WTC11 (cell line): ENCODE measurements around the gene DESI2. TPM values are rescaled to one million over a fixed set of nuclear protein-coding genes. Genes with fewer than 3 reads are reported as not detected.
A peak's percentile ranks its signal among the peaks of the same experiment; 100 is the strongest.

Experiments used
- ATAC-seq: fragments of 200-7000 bp; cut with Tn5 transposase; 2 replicates; pipeline ENCODE4 v1.10.0; 2021; ENCODE audit warnings: mild to moderate bottlenecking, moderate library complexity
- CTCF ChIA-PET: fragments of 300-600 bp; sonication (Branson Sonifier 250); formaldehyde crosslinking; loops from one replicate; lab custom pipeline; 2021; ENCODE audit warnings: antibody characterized with exemption; lab: Charles Lee
- POLR2A ChIA-PET: fragments of 350-600 bp; sonication (Branson Sonifier 250); formaldehyde crosslinking; loops from one replicate; lab custom pipeline; 2021; ENCODE audit warnings: antibody characterized with exemption; lab: Charles Lee
- DNase-seq: peaks from one replicate; pipeline ENCODE4 v3.0.0; 2021; ENCODE audit warnings: low spot score
- H3K27ac Mint-ChIP-seq: 2 replicates; pipeline ENCODE4 v1.8.0; 2021; ENCODE audit warnings: mixed read lengths
- H3K27me3 Mint-ChIP-seq: 2 replicates; pipeline ENCODE4 v1.8.0; 2021; ENCODE audit warnings: low read depth, mild to moderate bottlenecking, moderate library complexity, mixed read lengths
- H3K36me3 Mint-ChIP-seq: 2 replicates; pipeline ENCODE4 v1.8.0; 2021; ENCODE audit warnings: mixed read lengths
- H3K4me1 Mint-ChIP-seq: 2 replicates; pipeline ENCODE4 v1.8.0; 2022; ENCODE audit warnings: mixed read lengths
- H3K4me3 Mint-ChIP-seq: 2 replicates; pipeline ENCODE4 v1.8.0; 2021; ENCODE audit warnings: mild to moderate bottlenecking, moderate library complexity, mixed read lengths
- H3K9me3 Mint-ChIP-seq: 2 replicates; pipeline ENCODE4 v1.8.0; 2021; ENCODE audit warnings: mixed read lengths
- AFF4 ChIP-seq: sonication (generic); formaldehyde crosslinking; IDR thresholded peaks from 2 replicates; pipeline ENCODE4 v1.8.1; 2023; ENCODE audit warnings: mild to moderate bottlenecking, missing genetic modification reagents, borderline replicate concordance
- CBFB ChIP-seq: sonication (generic); formaldehyde crosslinking; IDR thresholded peaks from 2 replicates; pipeline ENCODE4 v1.8.1; 2022; ENCODE audit warnings: mild to moderate bottlenecking, low read depth, missing genetic modification reagents
- CDX4 ChIP-seq: fragments of 250-450 bp; sonication (Bioruptor Pico); IDR thresholded peaks from 2 replicates; pipeline ENCODE4 v1.9.0; 2021; ENCODE audit warnings: moderate library complexity, mild to moderate bottlenecking, inconsistent platforms, borderline replicate concordance
- CREB1 ChIP-seq: sonication (generic); formaldehyde crosslinking; IDR thresholded peaks from 2 replicates; pipeline ENCODE4 v1.8.0; 2023; ENCODE audit warnings: mild to moderate bottlenecking, missing genetic modification reagents
- EMX1 ChIP-seq: fragments of 250-450 bp; sonication (Bioruptor Pico); IDR thresholded peaks from 2 replicates; pipeline ENCODE4 v1.8.0; 2021; ENCODE audit warnings: mild to moderate bottlenecking
- FOXP1 ChIP-seq: sonication (generic); formaldehyde crosslinking; IDR thresholded peaks from 2 replicates; pipeline ENCODE4 v1.8.0; 2022; ENCODE audit warnings: missing genetic modification reagents, mild to moderate bottlenecking, moderate library complexity, borderline replicate concordance
- FOXP4 ChIP-seq: sonication (generic); formaldehyde crosslinking; IDR thresholded peaks from 2 replicates; pipeline ENCODE4 v1.8.0; 2022; ENCODE audit warnings: mild to moderate bottlenecking, missing genetic modification reagents
- GABPB1 ChIP-seq: sonication (generic); formaldehyde crosslinking; IDR thresholded peaks from 2 replicates; pipeline ENCODE4 v1.8.1; 2023; ENCODE audit warnings: mild to moderate bottlenecking, missing genetic modification reagents
- IRF1 ChIP-seq: sonication (generic); formaldehyde crosslinking; IDR thresholded peaks from 2 replicates; pipeline ENCODE4 v1.8.0; 2023; ENCODE audit warnings: missing genetic modification reagents
- KAT7 ChIP-seq: sonication (generic); formaldehyde crosslinking; IDR thresholded peaks from 2 replicates; pipeline ENCODE4 v1.8.1; 2023; ENCODE audit warnings: missing genetic modification reagents, mild to moderate bottlenecking, borderline replicate concordance
- MAX ChIP-seq: sonication (generic); formaldehyde crosslinking; IDR thresholded peaks from 2 replicates; pipeline ENCODE4 v1.8.0; 2022; ENCODE audit warnings: mild to moderate bottlenecking, missing genetic modification reagents
- MYBL2 ChIP-seq: sonication (generic); formaldehyde crosslinking; IDR thresholded peaks from 2 replicates; pipeline ENCODE4 v1.8.1; 2023; ENCODE audit warnings: mild to moderate bottlenecking, moderate library complexity, missing genetic modification reagents
- NFATC4 ChIP-seq: fragments of 250-450 bp; sonication (Bioruptor Pico); IDR thresholded peaks from 2 replicates; pipeline ENCODE4 v1.9.0; 2021; ENCODE audit warnings: mild to moderate bottlenecking
- NFE2L1 ChIP-seq: sonication (generic); formaldehyde crosslinking; IDR thresholded peaks from 2 replicates; pipeline ENCODE4 v1.8.1; 2023; ENCODE audit warnings: missing genetic modification reagents
- NFYB ChIP-seq: sonication (generic); formaldehyde crosslinking; conservative IDR thresholded peaks from 2 replicates; pipeline ENCODE4 v1.8.0; 2022; ENCODE audit warnings: low read depth, missing genetic modification reagents
- NR3C1 ChIP-seq: sonication (generic); formaldehyde crosslinking; conservative IDR thresholded peaks from 2 replicates; pipeline ENCODE4 v1.8.1; 2023; ENCODE audit warnings: low read depth, mild to moderate bottlenecking, missing genetic modification reagents
- SOX15 ChIP-seq: fragments of 250-450 bp; sonication (Bioruptor Pico); IDR thresholded peaks from 2 replicates; pipeline ENCODE4 v1.9.0; 2021; ENCODE audit warnings: mild to moderate bottlenecking
- ZBTB21 ChIP-seq: sonication (generic); formaldehyde crosslinking; IDR thresholded peaks from 2 replicates; pipeline ENCODE4 v1.8.1; 2023; ENCODE audit warnings: mild to moderate bottlenecking, missing genetic modification reagents, borderline replicate concordance
- ZBTB43 ChIP-seq: sonication (generic); formaldehyde crosslinking; IDR thresholded peaks from 2 replicates; pipeline ENCODE4 v1.8.1; 2023; ENCODE audit warnings: mild to moderate bottlenecking, missing genetic modification reagents
- ZNF138 ChIP-seq: sonication (generic); formaldehyde crosslinking; conservative IDR thresholded peaks from 2 replicates; pipeline ENCODE4 v1.8.1; 2022; ENCODE audit warnings: mild to moderate bottlenecking, moderate library complexity, missing genetic modification reagents
- ZNF416 ChIP-seq: fragments of 250-450 bp; sonication (Bioruptor Pico); IDR thresholded peaks from 2 replicates; pipeline ENCODE4 v1.9.0; 2021; ENCODE audit warnings: mild to moderate bottlenecking, inconsistent platforms
- ZNF671 ChIP-seq: fragments of 250-450 bp; sonication (Bioruptor Pico); IDR thresholded peaks from 2 replicates; pipeline ENCODE4 v1.8.0; 2021; ENCODE audit warnings: mild to moderate bottlenecking
- total RNA-seq: library from RNA; stranded (reverse); gene quantifications from 3 replicates; pipeline ENCODE4 v1.2.3, GENCODE V29; 2021

DESI2 gene
- total RNA-seq, 1 experiment from 2014 or later, result 108 TPM

GRCh38 chr1:244657421-244657820, 4.5 kb downstream of the DESI2 start (continued):
- no peak for TF ChIP-seq NFATC4 (CRISPR knock-in tag)

GRCh38 chr1:244659694-244660093, 6.8 kb downstream of the DESI2 start:
- H3K9me3 Mint-ChIP-seq, result peaks cover 7% of the 10 kb centered on the region
- peaks cover 39% of the 10 kb centered on the region for H3K36me3 Mint-ChIP-seq
- ATAC-seq, result no peak
- H3K27ac Mint-ChIP-seq, result peak overlapping the region; percentile 41; the same call in 1 of the 2 replicates
- H3K4me1 Mint-ChIP-seq, result peaks cover 34% of the 10 kb centered on the region
- DNase-seq, result no peak
- no peaks in the 10 kb centered on the region for H3K27me3 Mint-ChIP-seq
- no peak overlapping the region for H3K4me3 Mint-ChIP-seq
- ChIA-PET CTCF (no interaction called here), POLR2A (no interaction called here)
- TF ChIP-seq NFE2L1 (CRISPR knock-in tag) (no peak), CBFB (CRISPR knock-in tag) (no peak), FOXP4 (CRISPR knock-in tag) (no peak), SOX15 (CRISPR knock-in tag) (no peak), ZNF671 (CRISPR knock-in tag) (no peak), IRF1 (CRISPR knock-in tag) (no peak), FOXP1 (CRISPR knock-in tag) (no peak), NR3C1 (CRISPR knock-in tag) (no peak), AFF4 (CRISPR knock-in tag) (no peak), KAT7 (CRISPR knock-in tag) (no peak), GABPB1 (no peak), EMX1 (CRISPR knock-in tag) (no peak), NFYB (CRISPR knock-in tag) (no peak), CDX4 (CRISPR knock-in tag) (no peak), CREB1 (no peak), ZNF138 (no peak)
- TF ChIP-seq, all 79 proteins: peak for 0

- ChIA-PET POLR2A (no interaction called here), CTCF (no interaction called here)
- ATAC-seq (no peak), DNase-seq (no peak)
- Mint-ChIP-seq H3K36me3 (peaks cover 39% of the 10 kb centered on the region), H3K9me3 (peaks cover 7% of the 10 kb centered on the region), H3K4me3 (no peak overlapping the region), H3K4me1 (peaks cover 34% of the 10 kb centered on the region), H3K27me3 (no peaks in the 10 kb centered on the region), H3K27ac (no peak overlapping the region)
- TF ChIP-seq MAX (CRISPR knock-in tag) (no peak), ZBTB43 (CRISPR knock-in tag) (no peak), AFF4 (CRISPR knock-in tag) (no peak), ZNF416 (CRISPR knock-in tag) (no peak), ZBTB21 (CRISPR knock-in tag) (no peak), MYBL2 (no peak)
Measured at GRCh38 chr1:244660595-244660994, 7.7 kb downstream of the DESI2 start.
